ENCODE measurements around the gene USP48. TPM values are rescaled to one million over a fixed set of nuclear protein-coding genes. Genes with fewer than 3 reads are reported as not detected.
"Not testable (repeated sequence)": the region's sequence is repeated elsewhere in the genome, so short reads cannot be mapped to it uniquely, and the experiment has no call there.

The USP48 gene
- total and polyA plus RNA-seq, 10 donors = 17.5 to 105 (median 82.4) TPM

DNA sequence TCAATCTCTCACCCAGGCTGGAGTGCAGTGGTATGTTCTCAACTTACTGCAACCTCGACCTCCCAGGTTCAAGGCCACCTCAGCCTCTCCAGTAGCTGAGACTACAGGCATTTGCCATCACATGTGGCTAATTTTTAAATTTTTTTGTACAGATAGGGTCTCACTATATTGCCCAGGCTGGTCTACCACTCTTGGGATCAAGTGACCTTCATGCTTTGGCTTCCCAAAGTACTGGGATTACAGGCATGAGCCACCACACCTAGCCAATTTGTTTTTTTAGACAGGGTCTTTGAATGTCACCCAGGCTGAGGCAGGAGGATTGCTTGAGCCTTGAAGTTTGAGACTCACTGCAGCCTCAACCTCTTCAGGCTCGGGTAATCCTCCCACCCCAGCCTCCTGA is 10.2 kb upstream of the USP48 start:
- Histone ChIP-seq H3K9me3 (peaks cover 0 to 18% (median 12%) of the 10 kb centered on the region in 8 donors), H3K4me3 (no peak overlapping the region), H3K27me3 (replicated peaks in 1 of 7) (no peaks in the 10 kb centered on the region), H3K36me3 (no peaks in the 10 kb centered on the region), H3K27ac (no peak overlapping the region), H3K4me1 (peaks cover 0 to 12% (median 3%) of the 10 kb centered on the region in 6 donors)
- intact Hi-C loops (cut with DNase I; ENCODE audit: low total_unique reads) = no loop called here
- no peak for DNase-seq
- TF ChIP-seq POLR2AphosphoS5 (IDR thresholded peaks at IDR 0.05) (no peak), CTCF (IDR thresholded peaks at IDR 0.05 in 8 of 11, conservative IDR thresholded peaks at IDR 0.05 in 3 of 11) (no peak)
- WGBS, 5 donors = 84 to 88% (median 86%) methylated on average over 2 of the region's 2 CpGs

- Histone ChIP-seq H3K4me3 (no peak overlapping the region), H3K27me3 (replicated peaks in 1 of 7) (no peaks in the 10 kb centered on the region), H3K36me3 (no peaks in the 10 kb centered on the region), H3K27ac (no peak overlapping the region), H3K4me1 (peaks cover 0 to 23% (median 12%) of the 10 kb centered on the region in 6 donors), H3K9me3 (no peaks in the 10 kb centered on the region)
- DNase-seq = no peak
- no peak for TF ChIP-seq CTCF (IDR thresholded peaks at IDR 0.05 in 8 of 11, conservative IDR thresholded peaks at IDR 0.05 in 3 of 11)
- TF ChIP-seq POLR2A (IDR thresholded peaks at IDR 0.05) = no peak
- TF ChIP-seq POLR2AphosphoS5 (IDR thresholded peaks at IDR 0.05) = no peak
- intact Hi-C loops (cut with DNase I; ENCODE audit: low total_unique reads) = no loop called here
- 73 to 92% (median 91%) methylated on average over 2 of the region's 2 CpGs for WGBS, 5 donors
Measured at GRCh38 chr1:21786640-21787039, 3.7 kb upstream of the USP48 start.

DNA sequence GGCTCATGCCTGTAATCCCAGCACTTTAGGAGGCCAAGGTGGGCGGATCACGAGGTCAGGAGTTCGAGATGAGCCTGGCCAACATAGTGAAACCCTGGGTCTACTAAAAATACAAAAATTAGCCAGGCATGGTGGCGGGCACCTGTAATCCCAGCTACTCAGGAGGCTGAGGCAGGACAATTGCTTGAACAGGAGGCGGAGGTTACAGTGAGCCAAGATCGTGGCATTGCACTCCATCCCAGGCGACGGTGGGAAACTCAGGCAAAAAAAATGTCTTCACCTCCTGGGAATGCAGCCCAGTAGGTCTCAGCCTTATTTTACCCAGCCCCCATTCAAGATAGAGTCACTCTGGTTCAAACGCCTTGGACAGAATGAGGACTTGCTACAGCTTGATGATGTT is 2.8 kb upstream of the USP48 start:
- DNase-seq, H3K9me3 ChIP-seq: not testable (repeated sequence)

DNA sequence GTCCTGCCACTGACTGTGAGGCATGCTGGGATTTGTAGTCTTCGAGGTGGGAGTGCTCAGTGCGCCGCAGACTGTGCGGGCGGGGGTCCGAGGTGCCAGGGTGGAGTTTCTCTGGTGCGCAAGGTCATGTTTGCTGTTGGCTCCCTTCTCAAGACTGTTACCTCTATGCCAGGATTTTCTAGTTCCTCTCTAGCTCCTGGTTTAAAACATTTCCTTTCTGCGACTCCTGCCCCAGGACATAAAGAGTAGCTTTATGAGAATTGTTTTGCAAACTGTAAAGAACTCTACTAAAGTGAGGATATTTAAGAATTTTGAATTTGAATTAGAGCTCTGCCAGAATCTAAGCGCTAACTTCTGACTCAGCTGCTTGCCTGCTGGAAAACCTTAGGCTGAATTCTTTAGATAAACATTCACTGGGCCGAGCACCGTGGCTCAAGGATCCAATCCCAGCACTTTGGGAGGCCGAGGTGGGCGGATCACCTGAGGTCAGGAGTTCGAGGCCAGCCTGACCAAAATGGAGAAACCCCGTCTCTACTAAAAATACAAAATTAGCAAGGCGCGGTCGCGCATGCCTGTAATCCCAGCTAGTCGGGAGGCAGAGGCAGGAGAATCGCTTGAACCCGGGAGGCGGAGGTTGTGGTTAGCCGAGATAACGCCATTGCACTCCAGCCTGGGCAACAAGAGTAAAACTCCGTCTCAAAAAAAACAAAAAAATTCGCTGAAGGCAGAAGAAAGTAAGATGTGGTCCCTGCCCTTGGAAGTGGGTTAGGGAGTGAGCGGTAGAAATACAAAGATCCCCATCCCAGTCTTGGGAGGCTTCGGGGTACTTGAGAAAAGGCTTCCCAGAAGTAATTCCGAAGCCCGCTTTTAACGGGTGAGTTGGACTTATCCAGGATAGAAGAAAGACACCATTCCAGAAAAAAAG is 992 bp upstream of the USP48 start:
- peaks cover 21 to 44% (median 37%) of the 10 kb centered on the region in 6 donors for H3K4me1 ChIP-seq
- no peaks in the 10 kb centered on the region for H3K9me3 ChIP-seq
- TF ChIP-seq POLR2A (IDR thresholded peaks at IDR 0.05) = no peak
- no peak for TF ChIP-seq CTCF (IDR thresholded peaks at IDR 0.05 in 8 of 11, conservative IDR thresholded peaks at IDR 0.05 in 3 of 11)
- TF ChIP-seq POLR2AphosphoS5 (IDR thresholded peaks at IDR 0.05) = no peak
- no peaks in the 10 kb centered on the region for H3K27me3 ChIP-seq (replicated peaks in 1 of 7)
- peak overlapping the region; percentile 95 to 100 (median 100) for H3K27ac ChIP-seq
- intact Hi-C loops (cut with DNase I; ENCODE audit: low total_unique reads) = no loop called here
- 61 to 72% (median 62%) methylated on average over 26 to 32 of the region's 32 CpGs for WGBS, 5 donors
- H3K4me3 ChIP-seq = peak overlapping the region; percentile 62 to 100 (median 98)
- H3K36me3 ChIP-seq = no peaks in the 10 kb centered on the region
- peak; percentile 82 for DNase-seq

More for the DNA sequence above, 2.8 kb upstream of the USP48 start:
- WGBS, 5 donors = 90 to 94% (median 92%) methylated on average over 9 of the region's 9 CpGs
- intact Hi-C loops (cut with DNase I; ENCODE audit: low total_unique reads); H3K27ac ChIP-seq; H3K27me3 ChIP-seq (replicated peaks in 1 of 7); H3K36me3 ChIP-seq; H3K4me3 ChIP-seq: not testable (repeated sequence)
- H3K4me1 ChIP-seq = peaks cover 6 to 26% (median 19%) of the 10 kb centered on the region in 6 donors

All from spleen (tissue), 11 donors.